ENCODE data around the gene SPAG5. TPM values are rescaled to one million over a fixed set of nuclear protein-coding genes. Genes with fewer than 3 reads are reported as not detected.
A peak's percentile ranks its signal among the peaks of the same experiment; 100 is the strongest.

The SPAG5 gene
- total and polyA plus RNA-seq, 10 of the 15 experiments (the other 5 are each of a cell fraction or from before 2014, with no cell fraction given): 73.5 to 171 (median 106) TPM

- TF ChIP-seq CBFB (IDR thresholded peaks at IDR 0.05; ENCODE audit: low read depth) (no peak), ZBED1 (IDR thresholded peaks at IDR 0.05; ENCODE audit: borderline replicate concordance) (no peak), ZNF274 (IDR thresholded peaks at IDR 0.05; ENCODE audit: insufficient read depth, insufficient read length) (no peak), ATF3 (IDR thresholded peaks at IDR 0.05; ENCODE audit: borderline replicate concordance, extremely low read depth, low read depth, low read length) (0 out of 2 replicates have a peak, but pooled peaks have one; percentile 9), SRF (IDR thresholded peaks at IDR 0.05; ENCODE audit: low read depth in 2 of 2, low read length in 2 of 2) (peak in 1 of 2 experiments; percentile 54; a peak in 1 of 4 replicates), NRF1 (conservative IDR thresholded peaks at IDR 0.05; ENCODE audit: low read depth, low read length) (no peak), JUNB (IDR thresholded peaks at IDR 0.05) (no peak), SMC3 (IDR thresholded peaks at IDR 0.05; ENCODE audit: borderline replicate concordance, low read length) (no peak), REST (IDR thresholded peaks at IDR 0.05; ENCODE audit: low read depth, low read length) (no peak), E4F1 (IDR thresholded peaks at IDR 0.05; ENCODE audit: borderline replicate concordance, partially characterized antibody) (no peak), FOXM1 (IDR thresholded peaks at IDR 0.05; ENCODE audit: low read depth, low read length) (no peak), CREM (IDR thresholded peaks at IDR 0.05; ENCODE audit: low read depth) (0 out of 2 replicates have a peak, but pooled peaks have one; percentile 42), ATF7 (IDR thresholded peaks at IDR 0.05; ENCODE audit: low read depth) (no peak), IKZF1 (conservative IDR thresholded peaks at IDR 0.05) (peak; percentile 30; the same call in 1 of the 2 replicates), ZNF384 (IDR thresholded peaks at IDR 0.05; ENCODE audit: borderline replicate concordance, low read depth, low read length) (no peak), PAX5 (IDR thresholded peaks at IDR 0.05; ENCODE audit: borderline replicate concordance, low read depth, low read length) (no peak), SUZ12 (IDR thresholded peaks at IDR 0.05; ENCODE audit: unreplicated experiment) (no peak), CHD2 (IDR thresholded peaks at IDR 0.05; ENCODE audit: borderline replicate concordance, low read depth, low read length) (peak; percentile 12; the same call in 1 of the 2 replicates), SIN3A (IDR thresholded peaks at IDR 0.05; ENCODE audit: low read depth, low read length) (no peak), NBN (IDR thresholded peaks at IDR 0.05) (peak; percentile 66), GATAD2B (conservative IDR thresholded peaks at IDR 0.05; ENCODE audit: low read depth) (no peak), RAD21 (IDR thresholded peaks at IDR 0.05; ENCODE audit: insufficient read depth, low read depth, low read length) (no peak), CTCF (IDR thresholded peaks at IDR 0.05 in 2 of 3, conservative IDR thresholded peaks at IDR 0.05 in 1 of 3; ENCODE audit: control insufficient read depth in 2 of 3, extremely low read depth in 1 of 3, insufficient read depth in 1 of 3, low read depth in 3 of 3, low read length in 3 of 3) (no peak)
Measured at GRCh38 chr17:28576758-28577465, 21.9 kb downstream of the SPAG5 start, which contains the start of gene ALDOC (continued).

All from GM12878 (cell line).